T-helper 2 cell treated with Interferon-gamma antibody and Interleukin-4, amounts not matched to agents 100 ng/mL and 5 ng/mL, for 36 hours (primary cell): Measurements from ENCODE around the gene TLX2. TPM values are rescaled to one million over a fixed set of nuclear protein-coding genes. Genes with fewer than 3 reads are reported as not detected.
"Not testable (repeated sequence)": the region's sequence is repeated elsewhere in the genome, so short reads cannot be mapped to it uniquely, and the experiment has no call there.

Source experiments
- intact Hi-C: fragments of 100-400 bp; cut with micrococcal nuclease; formaldehyde crosslinking; loops from one replicate; pipeline ENCODE4 v1.15.1; 2023
- total RNA-seq: library from RNA; stranded (reverse); gene quantifications from 2 replicates; pipeline ENCODE4 v1.2.3, GENCODE V29; 2022

Gene TLX2
- 1.1 and 1.2 TPM in 2 replicates for total RNA-seq

GRCh38 chr2:74514368-74515270 lies at the start of gene TLX2:
Gene TLX2 (plus strand): TSS chr2:74514450. CDS start chr2:74514807, 357 bp downstream.
- intact Hi-C loops = loop anchor here (1.0 to 2.0 kb wide), 2 partner anchors 15 to 16 kb away; partner anchors contain the start of genes AUP1, HTRA2 and LBX2

- intact Hi-C loops = not testable (repeated sequence)
Observed at GRCh38 chr2:74470742-74471141, 43.5 kb upstream of the TLX2 start.

GRCh38 chr2:74471332-74472065 lies 42.8 kb upstream of the TLX2 start:
- intact Hi-C loops = loop anchor here (1.0 kb wide), 4 partner anchors 11 to 58 kb away; partner anchors contain the start of genes AUP1, CCDC142, HTRA2 and WBP1

DNA sequence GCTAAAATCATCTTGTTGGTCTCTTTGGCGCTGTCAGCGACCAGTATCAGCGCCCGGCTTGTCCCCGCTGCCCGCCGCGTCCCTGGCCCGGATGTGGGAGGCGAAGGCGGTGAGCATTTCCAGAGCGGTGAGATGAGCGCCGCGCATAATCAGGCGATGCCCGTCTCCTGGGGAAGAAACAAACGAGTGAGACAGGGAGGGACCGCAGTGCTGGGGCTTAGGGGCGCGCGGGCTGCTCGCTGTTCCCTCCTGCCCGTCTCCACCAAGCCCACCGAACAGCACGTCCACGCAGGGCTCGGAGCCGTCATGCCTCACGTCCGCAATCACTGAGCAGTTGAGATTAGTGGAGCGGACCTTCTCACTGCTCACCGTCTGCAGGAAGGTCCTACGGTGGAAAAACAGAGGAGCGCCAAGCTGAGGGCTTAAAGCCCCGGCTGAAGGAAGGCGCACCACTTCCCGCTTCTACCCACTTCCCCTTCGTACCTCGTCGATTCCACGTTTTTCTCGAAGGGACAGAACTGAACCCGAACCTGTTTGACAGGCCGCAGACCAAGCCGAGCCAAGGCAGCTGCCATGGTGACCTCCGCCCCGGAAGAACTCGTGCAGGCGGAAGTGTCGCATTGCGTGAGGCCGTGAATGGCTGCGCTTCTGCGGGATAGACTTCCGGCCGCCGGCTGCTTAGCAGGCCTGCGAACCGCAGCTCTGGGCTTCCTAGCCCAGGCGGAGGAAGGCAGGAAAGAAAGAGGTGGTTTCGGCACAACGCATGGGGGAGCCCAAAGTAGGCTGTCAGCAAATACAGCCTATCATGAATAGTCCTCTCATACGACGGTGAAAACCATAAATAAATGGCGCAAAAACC lies 41.9 kb upstream of the TLX2 start, which contains the start of gene MRPL53:
Gene MRPL53, minus strand, starts transcription at position 595 of the 859 bp plus-strand sequence. Its CDS starts 20 bp downstream, at position 575.
- intact Hi-C loops = loop anchor here (1.0 kb wide), 4 partner anchors 10 to 57 kb away; partner anchors contain the start of genes AUP1, CCDC142, HTRA2 and WBP1

DNA sequence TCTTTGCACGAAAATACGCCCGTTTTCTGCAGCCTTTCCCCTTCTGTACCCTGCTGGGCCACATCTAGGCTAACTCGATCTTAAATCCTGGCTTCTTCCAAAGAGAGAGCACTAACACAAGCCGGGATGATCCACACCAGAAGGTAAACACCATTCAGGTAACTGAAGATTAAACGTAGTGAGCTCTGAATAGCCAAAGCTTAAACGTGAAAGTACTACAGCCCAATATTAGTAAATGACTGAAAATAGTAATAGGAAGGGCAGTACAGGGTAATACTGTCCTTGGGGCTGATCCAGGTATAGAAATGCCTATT lies 41.3 kb upstream of the TLX2 start:
- intact Hi-C loops = loop anchor here (1.0 kb wide), 4 partner anchors 9 to 56 kb away; partner anchors contain the start of genes AUP1, CCDC142, HTRA2 and WBP1

- intact Hi-C loops = no loop called here
Observed at GRCh38 chr2:74474481-74474880, 39.8 kb upstream of the TLX2 start.

GRCh38 chr2:74474899-74475298 lies 39.4 kb upstream of the TLX2 start:
- intact Hi-C loops = no loop called here

DNA sequence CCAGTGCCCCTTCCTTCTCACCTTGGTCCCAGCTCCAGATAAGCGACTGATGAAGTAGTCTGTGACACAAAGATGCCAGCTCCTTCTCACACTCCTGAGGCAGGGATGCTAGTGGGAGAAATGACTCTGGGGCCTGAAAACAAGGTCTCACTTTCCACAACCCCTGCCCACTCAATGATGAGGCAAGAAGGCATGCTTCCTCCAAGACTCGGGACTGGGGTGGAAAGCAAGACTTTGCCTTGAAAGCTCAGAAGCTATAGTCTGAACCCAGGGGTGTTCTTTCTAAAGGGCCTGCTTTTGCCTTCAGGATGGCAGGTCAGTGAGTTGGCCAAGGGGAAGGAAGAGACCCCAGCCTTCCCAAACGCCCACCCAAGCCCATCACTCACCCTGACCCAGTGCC lies 32.8 kb upstream of the TLX2 start:
- intact Hi-C loops = no loop called here

DNA sequence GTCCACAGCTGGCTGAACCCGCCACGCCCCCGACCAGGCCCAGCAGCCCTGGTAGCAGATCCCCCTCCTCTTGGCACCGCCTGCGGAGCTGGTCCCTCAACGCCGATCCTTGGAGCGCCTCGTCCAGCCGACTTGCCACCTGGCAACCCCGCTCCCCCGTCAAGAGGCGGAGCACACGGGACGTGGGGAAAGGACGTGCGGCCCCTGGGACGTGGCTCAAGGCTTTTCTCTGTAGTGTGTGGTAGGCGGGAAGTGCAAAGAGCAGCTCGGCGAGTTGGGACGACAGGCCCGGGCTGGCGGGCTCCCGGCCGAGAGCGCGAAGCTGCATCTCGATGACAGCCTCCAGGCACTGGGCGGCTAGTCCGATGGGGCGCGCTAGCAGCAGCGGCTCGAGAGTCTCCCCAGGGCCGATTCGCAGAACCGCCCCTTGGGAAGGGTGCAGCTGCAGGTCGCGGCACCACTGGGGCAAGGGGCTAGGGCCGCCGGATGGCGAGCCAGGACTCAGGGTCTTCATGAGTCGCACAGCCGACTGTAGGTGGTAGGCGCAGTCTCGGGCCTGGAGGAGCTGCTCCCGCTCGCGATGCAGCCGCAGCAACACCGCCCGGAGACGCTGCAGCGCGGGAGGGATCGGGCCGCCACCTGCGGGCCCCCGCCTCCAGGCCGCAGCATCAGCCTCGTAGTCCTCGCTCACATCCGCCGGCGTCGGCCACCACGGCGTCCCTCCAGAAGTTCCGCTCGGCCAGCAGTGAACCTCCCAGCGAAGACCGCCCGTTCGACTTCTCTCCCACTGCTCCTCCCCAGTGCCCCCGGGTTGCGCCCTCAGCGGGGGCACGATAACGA lies 32.1 kb upstream of the TLX2 start:
- intact Hi-C loops = loop anchor here (1.0 to 2.0 kb wide), 2 partner anchors 10 to 17 kb away; partner anchors contain the start of genes LBX2 and MRPL53

DNA sequence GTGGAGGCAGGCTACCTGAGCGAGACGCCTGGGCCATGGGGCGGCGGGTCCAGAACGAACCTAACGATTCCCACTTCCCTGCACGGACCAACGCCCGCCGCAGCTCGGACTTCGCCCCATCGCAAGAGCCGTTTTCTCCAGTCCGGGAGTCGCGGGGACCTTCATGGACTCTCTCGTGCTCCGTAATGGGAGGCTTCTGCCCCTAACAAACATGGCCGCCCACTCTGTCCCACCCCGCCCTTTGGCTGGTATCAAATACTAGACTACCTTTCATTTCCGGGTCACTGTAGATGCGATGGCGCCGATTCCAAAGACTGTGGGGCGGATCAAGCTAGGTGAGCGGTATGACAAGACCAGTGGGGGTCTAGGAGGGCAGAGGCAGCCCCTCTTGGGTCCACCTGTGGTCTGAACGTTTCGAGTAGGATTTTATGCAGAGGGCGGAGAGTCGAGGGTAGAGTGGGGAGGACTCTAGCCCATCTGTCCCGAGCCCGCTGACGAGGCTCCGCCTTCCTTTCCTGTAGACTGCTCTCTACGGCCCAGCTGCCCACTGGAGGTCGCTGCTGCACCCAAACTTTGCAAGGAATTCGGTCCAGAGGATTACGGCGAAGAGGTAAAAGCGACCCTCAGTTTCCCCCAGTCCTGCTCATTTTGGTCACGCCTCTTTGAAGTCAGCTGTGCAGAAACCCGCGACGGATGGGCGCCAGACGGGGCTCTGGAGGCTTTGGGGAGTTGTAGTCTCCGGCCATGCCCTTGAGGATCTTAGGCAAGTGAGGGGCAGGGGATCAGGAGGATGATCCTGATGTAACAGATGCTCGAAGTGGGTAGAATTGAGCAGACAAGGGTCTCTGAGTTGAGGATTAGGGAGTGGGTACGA lies 31.2 kb upstream of the TLX2 start, which contains the start of the genes CCDC142 and TTC31:
Gene CCDC142, minus strand, starts transcription at position 198 of the 874 bp plus-strand sequence. Its CDS starts 161 bp downstream, at position 37.
Gene TTC31, plus strand, starts transcription at position 281 of the 874 bp plus-strand sequence. Its CDS starts 15 bp downstream, at position 296.
- intact Hi-C loops = loop anchor here (1.0 to 2.0 kb wide), 8 partner anchors 11 to 104 kb away; partner anchors contain the start of genes AUP1, C2orf81, DOK1 and HTRA2

- intact Hi-C loops = loop anchor here (1.0 to 2.0 kb wide), 7 partner anchors 15 to 104 kb away; partner anchors contain the start of genes AUP1, C2orf81, DOK1 and HTRA2
Observed at GRCh38 chr2:74483675-74484164, 30.5 kb upstream of the TLX2 start.

DNA sequence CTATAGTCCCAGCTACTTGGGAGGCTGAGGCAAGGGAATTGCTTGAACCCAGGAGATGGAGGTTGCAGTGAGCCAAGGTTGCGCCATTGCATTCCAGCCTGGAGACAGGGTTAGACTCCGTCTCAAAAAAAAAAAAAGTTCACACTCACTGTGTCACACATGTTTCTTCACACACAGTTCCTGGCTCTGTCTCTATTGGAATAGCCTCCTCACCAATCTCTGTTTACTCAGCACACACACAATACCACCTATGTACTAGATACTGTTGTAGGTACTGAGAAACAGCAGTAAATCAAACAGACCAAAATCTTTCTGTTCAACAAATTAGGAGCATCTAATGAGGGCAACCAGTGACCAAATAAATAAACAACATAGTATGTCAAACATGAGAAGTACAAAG lies 28.1 kb upstream of the TLX2 start:
- intact Hi-C loops = no loop called here

DNA sequence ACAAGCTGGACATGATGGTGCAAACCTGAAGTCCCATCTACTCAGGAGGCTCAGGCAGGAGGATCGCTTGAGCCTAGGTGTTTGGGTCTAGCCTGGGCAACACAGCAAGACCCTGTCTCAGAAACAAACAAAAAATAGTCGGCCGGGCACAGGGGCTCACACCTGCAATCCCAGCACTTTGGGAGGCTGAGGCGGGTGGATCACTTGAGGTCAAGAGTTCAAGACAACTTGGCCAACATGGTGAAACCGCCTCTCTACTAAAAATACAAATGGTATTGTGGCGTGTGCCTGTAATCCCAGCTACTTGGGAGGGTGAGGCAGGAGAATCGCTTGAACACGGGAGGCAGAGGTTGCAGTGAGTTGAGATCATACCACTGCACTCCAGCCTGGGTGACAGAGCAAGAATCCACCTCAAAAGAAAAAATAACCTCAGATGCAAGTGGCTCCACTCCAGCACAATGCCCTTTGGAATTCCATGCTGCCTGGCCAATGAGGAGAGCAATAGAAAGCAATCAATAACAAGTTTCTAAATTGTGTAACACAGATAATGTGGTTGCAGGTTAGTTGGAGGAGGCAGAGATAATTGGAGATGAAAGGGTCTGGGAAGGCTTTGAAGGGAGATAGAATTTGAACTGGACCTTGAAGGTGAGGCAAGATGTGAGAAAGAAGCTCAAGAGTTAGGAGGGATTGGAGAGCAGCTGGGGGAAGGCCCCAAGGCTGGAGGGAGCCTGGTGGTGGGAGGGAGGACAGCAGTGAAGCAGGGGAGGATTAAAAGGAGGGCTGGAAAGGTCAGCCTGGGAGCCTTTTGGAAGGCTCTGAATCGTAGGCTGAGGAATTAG lies 25.4 kb upstream of the TLX2 start:
- intact Hi-C loops = no loop called here

DNA sequence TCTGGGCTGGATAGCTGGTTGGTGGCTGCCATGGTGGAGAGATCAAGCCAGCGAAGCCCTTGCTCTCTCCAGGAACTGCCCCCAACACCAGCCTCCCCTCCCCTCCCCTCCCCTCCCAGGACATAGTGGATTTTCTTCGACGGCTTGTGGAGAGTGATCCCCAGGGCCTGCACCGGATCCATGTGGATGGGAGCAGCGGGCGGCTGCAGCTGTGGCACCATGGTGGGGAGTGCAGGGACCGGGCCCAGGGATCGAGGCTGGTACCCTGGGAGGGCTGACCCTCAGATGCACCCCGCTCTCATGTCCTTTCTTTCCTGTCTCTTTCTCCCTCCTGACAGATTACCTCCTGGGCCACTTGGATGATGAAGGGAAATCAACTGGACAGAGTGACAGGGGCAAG lies 24.3 kb upstream of the TLX2 start:
- intact Hi-C loops = no loop called here

DNA sequence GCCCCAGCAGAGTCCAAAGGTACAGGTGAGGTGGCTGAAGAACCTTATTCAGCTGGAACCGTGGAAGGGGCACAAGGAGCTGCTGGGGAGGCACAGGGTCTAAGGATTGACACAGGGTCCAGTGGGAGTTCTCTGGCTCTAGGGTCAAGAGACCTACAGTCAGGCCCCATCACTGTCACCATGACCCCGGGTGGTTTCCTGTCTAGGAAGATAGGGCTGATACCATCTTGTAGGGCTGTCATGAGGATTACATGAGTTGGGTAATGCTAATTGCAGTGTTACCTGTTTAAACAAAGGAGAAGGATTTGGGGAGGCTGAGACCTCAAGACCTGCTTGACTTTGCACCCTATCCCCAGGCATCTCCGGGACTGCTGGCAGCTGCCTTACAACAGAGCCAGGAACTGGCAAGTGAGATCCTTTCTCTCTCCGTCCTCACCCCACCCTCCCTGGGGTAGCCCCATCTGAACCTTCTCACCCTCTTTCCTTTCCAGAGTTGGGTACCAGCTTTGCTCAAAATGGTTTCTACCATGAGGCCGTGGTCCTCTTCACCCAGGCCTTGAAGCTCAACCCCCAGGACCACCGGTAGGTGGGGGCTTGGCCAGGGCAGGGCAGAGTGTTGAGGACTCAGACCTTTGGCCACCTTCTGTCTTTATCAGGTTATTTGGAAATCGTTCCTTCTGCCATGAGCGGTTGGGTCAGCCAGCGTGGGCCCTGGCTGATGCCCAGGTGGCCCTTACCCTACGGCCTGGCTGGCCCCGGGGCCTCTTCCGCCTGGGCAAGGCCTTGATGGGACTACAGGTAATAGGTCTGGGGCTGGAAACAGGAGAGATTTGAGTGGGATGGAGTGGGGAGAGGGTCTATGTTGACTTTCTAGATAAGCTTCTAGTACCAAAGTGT lies 22.4 kb upstream of the TLX2 start:
- intact Hi-C loops = no loop called here

DNA sequence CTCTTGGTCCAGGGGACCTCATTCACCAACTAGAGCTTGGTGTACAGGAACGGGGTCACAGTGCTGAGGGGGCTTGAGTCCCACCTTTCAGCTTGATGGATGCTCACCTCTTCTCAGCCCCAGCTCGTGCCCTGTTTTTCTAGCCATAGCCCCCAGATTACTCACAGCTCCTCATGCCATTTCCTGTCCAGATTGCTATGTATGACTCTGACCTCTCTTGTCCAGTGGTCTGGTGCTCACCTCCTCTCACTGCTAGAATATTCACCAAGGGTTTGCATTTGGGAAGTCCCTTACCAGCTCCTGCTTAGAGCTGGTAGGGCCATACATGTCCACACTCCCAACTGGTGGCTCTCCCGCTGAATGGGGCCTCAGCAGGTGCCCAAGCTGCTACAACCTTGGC lies 20.7 kb upstream of the TLX2 start:
- intact Hi-C loops = no loop called here
